ENCODE measurements around the gene CCZ1.
"Not testable (repeated sequence)": the region's sequence is repeated elsewhere in the genome, so short reads cannot be mapped to it uniquely, and the experiment has no call there.

DNA sequence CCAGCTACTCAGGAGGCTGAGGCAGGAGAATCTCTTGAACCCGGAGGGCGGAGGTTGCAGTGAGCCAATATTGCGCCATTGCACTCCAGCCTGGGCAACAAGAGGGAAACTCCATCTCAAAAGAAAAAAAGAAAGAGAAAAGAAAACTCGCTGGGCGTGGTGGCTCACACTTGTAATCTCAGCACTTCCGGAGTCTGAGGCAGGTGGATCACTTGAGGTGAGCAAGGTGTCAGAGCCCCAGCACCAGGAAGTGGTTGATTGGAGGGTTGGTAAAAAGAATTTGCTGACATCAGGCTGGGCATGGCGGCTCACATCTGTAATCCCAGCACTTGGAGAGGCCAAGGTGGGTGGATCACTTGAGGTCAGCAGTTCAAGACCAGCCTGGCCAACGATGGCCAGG is 40.0 kb upstream of the CCZ1 start:
- TF ChIP-seq, protein P1, sequence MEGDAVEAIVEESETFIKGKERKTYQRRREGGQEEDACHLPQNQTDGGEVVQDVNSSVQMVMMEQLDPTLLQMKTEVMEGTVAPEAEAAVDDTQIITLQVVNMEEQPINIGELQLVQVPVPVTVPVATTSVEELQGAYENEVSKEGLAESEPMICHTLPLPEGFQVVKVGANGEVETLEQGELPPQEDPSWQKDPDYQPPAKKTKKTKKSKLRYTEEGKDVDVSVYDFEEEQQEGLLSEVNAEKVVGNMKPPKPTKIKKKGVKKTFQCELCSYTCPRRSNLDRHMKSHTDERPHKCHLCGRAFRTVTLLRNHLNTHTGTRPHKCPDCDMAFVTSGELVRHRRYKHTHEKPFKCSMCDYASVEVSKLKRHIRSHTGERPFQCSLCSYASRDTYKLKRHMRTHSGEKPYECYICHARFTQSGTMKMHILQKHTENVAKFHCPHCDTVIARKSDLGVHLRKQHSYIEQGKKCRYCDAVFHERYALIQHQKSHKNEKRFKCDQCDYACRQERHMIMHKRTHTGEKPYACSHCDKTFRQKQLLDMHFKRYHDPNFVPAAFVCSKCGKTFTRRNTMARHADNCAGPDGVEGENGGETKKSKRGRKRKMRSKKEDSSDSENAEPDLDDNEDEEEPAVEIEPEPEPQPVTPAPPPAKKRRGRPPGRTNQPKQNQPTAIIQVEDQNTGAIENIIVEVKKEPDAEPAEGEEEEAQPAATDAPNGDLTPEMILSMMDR (IDR thresholded peaks at IDR 0.05 in 2 of 3, conservative IDR thresholded peaks at IDR 0.05 in 1 of 3; ENCODE audit: control insufficient read depth in 2 of 3, extremely low read depth in 1 of 3, insufficient read depth in 1 of 3, low read depth in 3 of 3, low read length in 3 of 3): not testable (repeated sequence)
- not testable (repeated sequence) for TF ChIP-seq HDAC6 (IDR thresholded peaks at IDR 0.05; ENCODE audit: unreplicated experiment)

All from GM12878 (cell line).